Measurements from ENCODE around the gene MICALL1.

GRCh38 chr22:37943825-37944198 lies 37.7 kb downstream of the MICALL1 start:
- TF ChIP-seq CTCF (IDR thresholded peaks at IDR 0.05): no peak
- TF ChIP-seq POLR2A (IDR thresholded peaks at IDR 0.05): no peak
